Upper lobe of left lung (tissue), 4 donors: ENCODE results near the gene NGB.

Source experiments
- CTCF ChIP-seq, 6 experiments: fragments of 450-650 bp in 4 of 6; fragments of 200-600 bp in 2 of 6; sonication (generic) in 2 of 6; IDR thresholded peaks; one replicate each; pipeline ENCODE4 v1.5.1; 2016 to 2019; ENCODE audit warnings: antibody characterized with exemption in 6 of 6
- EP300 ChIP-seq, 4 donors: sonication (generic); formaldehyde crosslinking; IDR thresholded peaks; one replicate each; pipeline ENCODE4 v1.5.1; 2017; ENCODE audit warnings: antibody characterized with exemption in 4 of 4, control low read depth in 2 of 4
- POLR2A ChIP-seq, 4 donors: fragments of 450-650 bp; IDR thresholded peaks; one replicate each; pipeline ENCODE4 v1.5.1; 2016 to 2017; ENCODE audit warnings: antibody characterized with exemption in 4 of 4, mild to moderate bottlenecking in 2 of 4
- POLR2AphosphoS5 ChIP-seq, 2 donors: sonication (generic); formaldehyde crosslinking; IDR thresholded peaks; one replicate each; pipeline ENCODE4 v1.5.1; 2017; ENCODE audit warnings: antibody characterized with exemption in 2 of 2

- no peak for TF ChIP-seq CTCF (IDR thresholded peaks at IDR 0.05)
- no peak for TF ChIP-seq POLR2A (IDR thresholded peaks at IDR 0.05)
- no peak for TF ChIP-seq POLR2AphosphoS5 (IDR thresholded peaks at IDR 0.05)
- no peak for TF ChIP-seq EP300 (IDR thresholded peaks at IDR 0.05)
These were observed 31.9 kb upstream of the NGB start for GRCh38 chr14:77302926-77303325.
